Heart right ventricle (tissue), 16 donors: ENCODE measurements around the gene GPATCH1. TPM values are rescaled to one million over a fixed set of nuclear protein-coding genes. Genes with fewer than 3 reads are reported as not detected.

ENCODE experiments used
- ATAC-seq, 8 donors: fragments of 200-7000 bp; cut with Tn5 transposase; one replicate each; pipeline ENCODE4 v1.9.1; 2020; ENCODE audit warnings: mild to moderate bottlenecking in 8 of 8, moderate library complexity in 8 of 8, moderate number of reproducible peaks in 1 of 8
- DNase-seq, 2 donors: peaks; one replicate each; pipeline ENCODE4 v3.0.0-alpha.2; 2020
- H3K27ac ChIP-seq, 10 donors: fragments of 200-600 bp; sonication (generic) in 2 of 10; one replicate each; pipeline versions ENCODE4 v1.5.0 to v1.8.0; 2020 to 2022; ENCODE audit warnings: mild to moderate bottlenecking in 3 of 10
- H3K27me3 ChIP-seq, 7 donors: fragments of 200-600 bp; one replicate each; pipeline ENCODE4 v1.8.0; 2021 to 2022; ENCODE audit warnings: mild to moderate bottlenecking in 2 of 7
- H3K36me3 ChIP-seq, 9 donors: fragments of 200-600 bp; sonication (generic) in 1 of 9; one replicate each; pipeline versions ENCODE4 v1.5.0 to v1.8.0; 2020 to 2022; ENCODE audit warnings: mild to moderate bottlenecking in 2 of 9
- H3K4me1 ChIP-seq, 9 donors: fragments of 200-600 bp; sonication (generic) in 1 of 9; one replicate each; pipeline versions ENCODE4 v1.5.0 to v1.8.0; 2020 to 2022; ENCODE audit warnings: mild to moderate bottlenecking in 4 of 9
- H3K4me3 ChIP-seq, 10 donors: fragments of 200-600 bp; sonication (generic) in 2 of 10; one replicate each; pipeline versions ENCODE4 v1.5.0 to v1.8.0; 2020 to 2022; ENCODE audit warnings: mild to moderate bottlenecking in 7 of 10, moderate library complexity in 2 of 10
- H3K9me3 ChIP-seq, 11 donors: fragments of 200-600 bp in 10 of 11; sonication (generic) in 2 of 11; one replicate each; pipeline versions ENCODE4 v1.5.0 to v1.8.0; 2013 to 2022; ENCODE audit warnings: mild to moderate bottlenecking in 2 of 11, control low read depth in 1 of 11, moderate library complexity in 1 of 11
- CTCF ChIP-seq, 9 donors: fragments of 200-600 bp; sonication (generic) in 2 of 9; IDR thresholded peaks; one replicate each; pipeline versions ENCODE4 v1.5.0 to v1.8.0; 2021 to 2022; ENCODE audit warnings: antibody characterized with exemption in 9 of 9, mild to moderate bottlenecking in 5 of 9, moderate library complexity in 1 of 9
- WGBS, 2 donors: extraction: QIAGEN DNeasy Blood & Tissue Kit; methylation state at CpG; one replicate each; pipeline ENCODE4 v1.1.7; 2013; ENCODE audit warnings: inconsistent platforms in 1 of 2; 5-methylcytosine and 5-hydroxymethylcytosine counted together
- intact Hi-C, 10 donors: fragments of 100-400 bp; cut with DNase I; formaldehyde crosslinking; loops; one replicate each; pipeline versions ENCODE4 v1.11.1 to v1.14.2; 2022
- polyA plus RNA-seq, 2 donors: library from polyadenylated mRNA; stranded (reverse); fragments of 200-250 nt; gene quantifications; one replicate each; pipeline ENCODE4 v1.2.3, GENCODE V29; 2013
- total RNA-seq, 10 donors: library from RNA; stranded (reverse); fragmentation: NEBNext Ultra II Directional in 3 of 10; extraction: Animal tissue kit (Norgen Biotek cat#: 25700) in 3 of 10; gene quantifications; one replicate each; pipeline versions ENCODE4 v1.2.1 to v1.2.4, GENCODE V29; 2021 to 2023
- donor health status: Arrhythmogenic right ventricular cardiomyopathy.
- donor health status: ischemic (EF 13 %, LVEDD 7.1; RV severe dilation, severe dysfunction).
- donor health status: healthy with polysubstance abuse.
- donor health status: DM: no; HTN: yes; CAD: no.
- donor health status: DM: no; HTN: no; CAD: no.
- donor health status: ischemic (EF 25% LVEDD 6.9; RV normal size, moderate dysfunction).
- donor health status: ischemic (EF 25% LVEDD 5.7; RV mildly dilated, moderate dysfunction).
- donor health status: healthy.
- donor health status: DM: yes; HTN: yes; CAD: no.
- donor health status: Ischemic cardiomyopathy.
- donor health status: ischemic (EF 35%, LVEDD 5.7; RV mildly dilated, moderate dysfunction).
- donor health status: nonischemic (EF 11% LVEDD 7.7; RV severe dilation, severe dysfunction).
- donor health status: DM: yes; HTN: yes; CAD: no.
- donor health status: PGD.
- donor health status: ischemic (EF 29% LVEDD 5.4; RV normal size, mild dysfunction).
- donor health status: nonischemic (EF 23%, LVEDD 6.1; RV moderate dilation, normal function).

Gene GPATCH1
- total and polyA plus RNA-seq, 12 donors = 3.1 to 7.4 (median 5.1) TPM

- no peaks in the 10 kb centered on the region for H3K27me3 ChIP-seq
- no peak for TF ChIP-seq CTCF (IDR thresholded peaks at IDR 0.05)
- H3K27ac ChIP-seq = no peak overlapping the region
- 90 to 93% methylated on average over 4 of the region's 4 CpGs for WGBS, 2 donors
- no peak for DNase-seq
- H3K4me1 ChIP-seq = no peaks in the 10 kb centered on the region
- peaks cover 0 to 100% (median 73%) of the 10 kb centered on the region in 9 donors for H3K36me3 ChIP-seq
- ATAC-seq = no peak
- H3K9me3 ChIP-seq = no peaks in the 10 kb centered on the region
- no peak overlapping the region for H3K4me3 ChIP-seq
- intact Hi-C loops = loop anchor here in 1 of 10 donors (10.0 kb wide), 1 partner anchor 140 kb away; the partner anchor contains the start of genes CEP89 and FAAP24
These were observed 33.3 kb downstream of the GPATCH1 start for GRCh38 chr19:33114312-33114711.

GRCh38 chr19:33117501-33117900 lies 36.5 kb downstream of the GPATCH1 start:
- Histone ChIP-seq H3K36me3 (peaks cover 0 to 96% (median 50%) of the 10 kb centered on the region in 9 donors), H3K4me3 (no peak overlapping the region), H3K4me1 (no peaks in the 10 kb centered on the region), H3K27me3 (no peaks in the 10 kb centered on the region), H3K27ac (no peak overlapping the region), H3K9me3 (no peaks in the 10 kb centered on the region)
- no peak for TF ChIP-seq CTCF (IDR thresholded peaks at IDR 0.05)
- 86 to 95% methylated on average over 8 of the region's 8 CpGs for WGBS, 2 donors
- DNase-seq (no peak), ATAC-seq (no peak)
- intact Hi-C loops = loop anchor here in 1 of 10 donors (10.0 kb wide), 1 partner anchor 143 kb away; the partner anchor contains the start of genes CEP89 and FAAP24

GRCh38 chr19:33118643-33119042 lies 37.7 kb downstream of the GPATCH1 start:
- ATAC-seq (no peak), DNase-seq (no peak)
- Histone ChIP-seq H3K27ac (no peak overlapping the region), H3K27me3 (no peaks in the 10 kb centered on the region), H3K4me1 (no peaks in the 10 kb centered on the region), H3K9me3 (no peaks in the 10 kb centered on the region), H3K36me3 (peaks cover 0 to 93% (median 43%) of the 10 kb centered on the region in 9 donors), H3K4me3 (no peak overlapping the region)
- 92 to 95% methylated on average over 10 of the region's 10 CpGs for WGBS, 2 donors
- no peak for TF ChIP-seq CTCF (IDR thresholded peaks at IDR 0.05)
- intact Hi-C loops = loop anchor here in 1 of 10 donors (10.0 kb wide), 1 partner anchor 144 kb away; the partner anchor contains the start of genes CEP89 and FAAP24

GRCh38 chr19:33124207-33125098 lies 43.5 kb downstream of the GPATCH1 start:
- WGBS, 2 donors = 77 to 78% methylated on average over 10 of the region's 10 CpGs
- ATAC-seq (no peak), DNase-seq (no peak)
- Histone ChIP-seq H3K36me3 (peaks cover 0 to 92% (median 34%) of the 10 kb centered on the region in 9 donors), H3K27ac (no peak overlapping the region), H3K4me1 (peaks cover 0 to 7% (median 0%) of the 10 kb centered on the region in 9 donors), H3K9me3 (no peaks in the 10 kb centered on the region), H3K27me3 (no peaks in the 10 kb centered on the region), H3K4me3 (no peak overlapping the region)
- intact Hi-C loops = loop anchor here in 5 of 10 donors (5.0 to 10.0 kb wide), 4 partner anchors 58 to 150 kb away; partner anchors contain the start of genes CEP89 (in 2 of the 5) and FAAP24 (in 2 of the 5)
- TF ChIP-seq CTCF (IDR thresholded peaks at IDR 0.05) = no peak
